RWPE1 (cell line): ENCODE measurements around the gene DICER1.

ENCODE experiments used
- CTCF ChIA-PET: fragments of 350-600 bp; sonication (Branson Sonifier 250); formaldehyde crosslinking; extraction: SDS; loops from one replicate; lab custom pipeline; 2021; lab: Yijun Ruan, JAX
- POLR2A ChIA-PET: fragments of 400-600 bp; formaldehyde crosslinking; extraction: SDS; loops from one replicate; lab custom pipeline; 2020; ENCODE audit warnings: antibody characterized with exemption; ENCODE audit not compliant: low non-redundant PET; lab: Yijun Ruan, JAX
- DNase-seq: peaks from one replicate; pipeline ENCODE4 v3.0.0; 2012; ENCODE audit warnings: low spot score
- H3K27ac ChIP-seq: fragments of 450-650 bp; 2 replicates; pipeline ENCODE4 v1.5.1; 2017
- TF ChIP-seq, protein P1 (sequence below): fragments of 450-650 bp; conservative IDR thresholded peaks from 2 replicates; pipeline ENCODE4 v1.5.1; 2017; ENCODE audit warnings: low read depth, mild to moderate bottlenecking

DICER1 gene

DNA sequence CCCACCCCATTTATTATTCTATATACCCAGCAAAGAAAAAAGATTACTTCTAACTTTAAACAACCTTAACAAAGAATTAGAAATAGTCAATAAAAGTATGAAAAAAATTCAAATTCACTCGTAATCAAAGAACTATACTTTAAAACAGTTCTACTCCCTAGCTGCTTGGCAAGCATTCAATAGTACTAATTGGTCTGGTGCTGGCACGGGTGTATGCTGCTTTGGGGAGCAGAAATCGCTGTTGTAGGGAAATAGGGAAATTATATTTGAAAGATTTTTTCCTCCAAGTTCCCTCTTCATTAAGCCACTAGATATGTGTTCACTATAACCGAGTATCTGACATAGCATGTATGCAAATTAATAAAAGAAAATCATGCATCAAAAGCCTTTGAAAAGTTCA lies 65.7 kb downstream of the DICER1 start:
- CTCF ChIA-PET = no interaction called here
- TF ChIP-seq, protein P1, sequence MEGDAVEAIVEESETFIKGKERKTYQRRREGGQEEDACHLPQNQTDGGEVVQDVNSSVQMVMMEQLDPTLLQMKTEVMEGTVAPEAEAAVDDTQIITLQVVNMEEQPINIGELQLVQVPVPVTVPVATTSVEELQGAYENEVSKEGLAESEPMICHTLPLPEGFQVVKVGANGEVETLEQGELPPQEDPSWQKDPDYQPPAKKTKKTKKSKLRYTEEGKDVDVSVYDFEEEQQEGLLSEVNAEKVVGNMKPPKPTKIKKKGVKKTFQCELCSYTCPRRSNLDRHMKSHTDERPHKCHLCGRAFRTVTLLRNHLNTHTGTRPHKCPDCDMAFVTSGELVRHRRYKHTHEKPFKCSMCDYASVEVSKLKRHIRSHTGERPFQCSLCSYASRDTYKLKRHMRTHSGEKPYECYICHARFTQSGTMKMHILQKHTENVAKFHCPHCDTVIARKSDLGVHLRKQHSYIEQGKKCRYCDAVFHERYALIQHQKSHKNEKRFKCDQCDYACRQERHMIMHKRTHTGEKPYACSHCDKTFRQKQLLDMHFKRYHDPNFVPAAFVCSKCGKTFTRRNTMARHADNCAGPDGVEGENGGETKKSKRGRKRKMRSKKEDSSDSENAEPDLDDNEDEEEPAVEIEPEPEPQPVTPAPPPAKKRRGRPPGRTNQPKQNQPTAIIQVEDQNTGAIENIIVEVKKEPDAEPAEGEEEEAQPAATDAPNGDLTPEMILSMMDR = no peak

DNA sequence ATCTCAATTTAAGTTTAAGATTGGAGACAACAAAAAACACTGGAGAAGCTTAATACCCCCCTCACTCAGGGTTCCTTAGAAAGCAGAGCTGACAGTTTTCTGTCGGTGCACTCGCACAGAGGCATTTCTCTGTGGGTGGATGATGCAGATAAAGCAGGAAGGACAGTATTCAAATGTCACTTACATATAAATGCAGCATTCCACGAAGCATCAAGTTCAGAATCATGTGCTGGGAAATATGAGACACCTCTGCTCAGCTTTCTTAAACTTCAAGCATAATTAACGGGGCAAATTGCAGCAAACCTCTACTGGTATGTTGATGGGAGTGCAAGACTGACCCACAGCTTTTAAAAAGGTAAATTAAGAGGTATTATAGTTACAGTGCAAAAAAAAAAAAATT lies 68.7 kb downstream of the DICER1 start:
- ChIA-PET CTCF (interaction anchor here (0.7 kb wide), 1 partner anchor 79 kb away, joined by 4 read pairs; no protein-coding TSS in a partner anchor), POLR2A (interaction anchor here (0.5 kb wide), 1 partner anchor 1338 kb away, joined by 3 read pairs; no protein-coding TSS in a partner anchor)
- TF ChIP-seq, protein P1 = no peak
- no peak for DNase-seq
- H3K27ac ChIP-seq = no peak overlapping the region

More for the DNA sequence above, 65.7 kb downstream of the DICER1 start:
- no peak overlapping the region for H3K27ac ChIP-seq
- POLR2A ChIA-PET = no interaction called here
- DNase-seq = no peak

- CTCF ChIA-PET = no interaction called here
- no peak for DNase-seq
- TF ChIP-seq, protein P1 = no peak
- POLR2A ChIA-PET = no interaction called here
- no peak overlapping the region for H3K27ac ChIP-seq
Measured at GRCh38 chr14:95087619-95088018, 69.7 kb downstream of the DICER1 start.

DNA sequence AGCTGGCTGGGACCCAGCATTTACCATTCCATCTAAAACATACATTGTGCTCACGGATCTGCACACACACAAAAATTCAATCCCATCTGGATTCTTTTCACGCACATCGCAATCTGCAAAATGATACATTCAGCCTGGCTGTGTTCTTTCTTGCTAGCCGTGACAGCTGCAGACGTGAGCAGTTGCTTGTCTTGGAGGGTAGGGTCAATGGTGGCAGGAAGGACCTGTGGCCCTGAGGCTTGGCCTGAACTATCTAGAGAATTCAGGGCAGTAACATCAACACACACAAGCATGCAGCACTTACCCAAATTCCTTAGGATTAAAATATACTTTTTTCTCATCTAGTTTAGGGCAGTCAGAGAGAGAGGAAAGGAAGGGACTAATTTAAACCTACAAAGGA lies 72.0 kb downstream of the DICER1 start:
- POLR2A ChIA-PET = no interaction called here
- TF ChIP-seq, protein P1 = no peak
- H3K27ac ChIP-seq = no peak overlapping the region
- DNase-seq = no peak
- CTCF ChIA-PET = no interaction called here

DNA sequence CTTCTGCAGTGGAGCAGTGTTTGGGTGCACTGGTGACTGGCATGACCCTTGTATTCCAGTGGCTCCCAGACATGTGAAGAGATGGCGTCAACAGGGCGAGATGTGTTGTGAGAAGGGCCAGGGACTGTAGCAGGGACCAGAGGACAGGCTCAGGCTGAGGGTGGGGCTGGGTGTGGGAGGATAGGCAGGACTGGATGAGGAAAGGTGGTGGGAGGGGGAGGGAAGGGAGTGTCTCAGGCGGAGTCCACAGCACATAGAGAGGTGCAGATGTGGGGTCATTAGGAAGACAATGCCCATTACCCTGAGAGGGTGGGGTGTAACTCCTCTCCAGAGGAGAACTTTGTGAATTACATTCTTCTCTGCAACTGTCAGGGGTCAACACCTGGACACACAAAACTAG lies 78.5 kb downstream of the DICER1 start:
- TF ChIP-seq, protein P1 = no peak
- CTCF ChIA-PET = no interaction called here

GRCh38 chr14:95077345-95077744 lies 80.0 kb downstream of the DICER1 start:
- H3K27ac ChIP-seq = no peak overlapping the region
- ChIA-PET POLR2A (no interaction called here), CTCF (no interaction called here)
- no peak for DNase-seq
- TF ChIP-seq, protein P1 = no peak

More for the DNA sequence above, 78.5 kb downstream of the DICER1 start:
- POLR2A ChIA-PET = no interaction called here
- DNase-seq = no peak
- no peak overlapping the region for H3K27ac ChIP-seq
